Ureter (tissue), 1 donor: ENCODE results near the gene TLE4. TPM values are rescaled to one million over a fixed set of nuclear protein-coding genes. Genes with fewer than 3 reads are reported as not detected.
"Not testable (repeated sequence)": the region's sequence is repeated elsewhere in the genome, so short reads cannot be mapped to it uniquely, and the experiment has no call there.

Experiments used
- DNase-seq: peaks from one replicate; pipeline ENCODE4 v3.0.0-alpha.2; 2020; ENCODE audit warnings: low spot score
- total RNA-seq: library from RNA; stranded (reverse); gene quantifications from one replicate; pipeline ENCODE4 v1.2.4, GENCODE V29; 2023
- donor health status: DM: yes; HTN: yes; CAD: no.

Gene TLE4
- 91.9 TPM for total RNA-seq

DNA sequence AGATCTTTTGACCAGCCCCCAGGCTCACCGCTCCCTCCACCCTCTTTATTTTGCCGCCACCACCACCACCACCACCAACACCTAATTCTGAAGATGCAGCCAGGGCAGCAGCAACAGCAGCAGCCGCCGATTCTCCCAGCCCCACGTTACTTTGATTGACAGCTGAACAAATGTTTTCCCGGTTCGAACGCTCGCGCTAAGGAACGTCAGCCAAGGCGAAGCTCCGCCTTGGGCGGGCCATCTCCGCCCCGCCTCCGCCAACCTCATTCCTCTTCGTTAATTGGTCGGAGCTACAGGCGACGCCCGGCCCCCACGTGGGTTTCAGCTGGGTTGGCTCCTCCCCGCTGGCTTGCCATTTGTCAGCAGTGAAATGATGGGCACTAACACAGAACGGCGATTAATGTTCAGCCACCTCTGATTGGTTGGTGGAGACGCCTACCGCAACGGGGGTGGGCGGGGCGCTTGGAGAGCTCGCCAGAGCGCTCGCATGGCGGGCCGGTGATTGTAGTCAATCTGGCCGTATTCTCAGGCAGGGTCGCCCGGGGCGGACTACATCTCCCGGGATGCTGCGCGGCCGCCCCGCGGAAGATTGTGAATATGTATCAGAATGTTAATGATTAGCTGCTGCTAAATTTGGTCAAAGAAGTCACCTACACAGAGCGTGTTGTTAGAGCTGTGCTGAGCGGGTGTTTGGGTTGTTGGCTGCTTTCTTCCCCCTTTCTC lies at the start of gene TLE4:
Gene TLE4, plus strand, starts transcription at position 657 of the 723 bp plus-strand sequence. CDS start 826 bp downstream, outside the sequence.
- DNase-seq: peak; percentile 100

DNA sequence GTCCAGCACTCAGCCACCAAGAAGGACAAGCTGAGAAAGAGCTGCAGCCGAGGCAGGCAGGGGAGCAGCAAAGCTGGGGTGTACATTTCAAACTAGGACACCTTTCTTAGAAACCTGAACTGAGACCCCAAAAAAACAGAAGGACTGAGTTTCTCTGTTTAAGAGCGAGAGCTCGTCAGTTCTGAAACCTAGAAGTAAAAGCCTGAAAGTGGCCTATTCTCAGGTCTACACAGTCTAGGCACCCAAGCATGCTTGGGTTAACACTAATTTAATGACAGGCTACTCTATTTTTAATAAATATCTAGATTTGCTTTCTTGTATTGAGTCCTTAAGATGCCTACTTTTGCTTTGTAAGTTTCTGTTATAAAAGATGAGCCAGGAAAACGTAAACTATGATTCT lies 49.0 kb upstream of the TLE4 start:
- DNase-seq: no peak

DNA sequence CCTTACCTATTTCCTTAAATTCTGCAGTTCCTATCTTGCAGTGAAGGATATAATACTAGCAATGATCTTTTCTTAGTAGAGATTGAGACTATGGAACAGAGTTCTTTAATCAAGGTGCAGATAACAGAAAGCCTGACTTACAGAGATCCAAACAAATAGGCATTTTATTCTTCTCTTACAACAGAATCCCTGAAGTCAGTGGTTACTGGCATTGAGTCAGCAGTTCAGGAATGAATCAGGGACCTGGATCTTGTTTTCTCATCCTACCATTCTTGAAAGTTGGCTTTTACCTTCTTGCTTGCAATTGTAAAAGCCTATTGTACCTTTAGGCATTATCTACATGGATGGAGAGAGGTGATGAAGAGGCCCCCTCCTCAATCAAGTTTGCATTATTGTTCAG lies 47.5 kb upstream of the TLE4 start:
- DNase-seq: no peak

DNA sequence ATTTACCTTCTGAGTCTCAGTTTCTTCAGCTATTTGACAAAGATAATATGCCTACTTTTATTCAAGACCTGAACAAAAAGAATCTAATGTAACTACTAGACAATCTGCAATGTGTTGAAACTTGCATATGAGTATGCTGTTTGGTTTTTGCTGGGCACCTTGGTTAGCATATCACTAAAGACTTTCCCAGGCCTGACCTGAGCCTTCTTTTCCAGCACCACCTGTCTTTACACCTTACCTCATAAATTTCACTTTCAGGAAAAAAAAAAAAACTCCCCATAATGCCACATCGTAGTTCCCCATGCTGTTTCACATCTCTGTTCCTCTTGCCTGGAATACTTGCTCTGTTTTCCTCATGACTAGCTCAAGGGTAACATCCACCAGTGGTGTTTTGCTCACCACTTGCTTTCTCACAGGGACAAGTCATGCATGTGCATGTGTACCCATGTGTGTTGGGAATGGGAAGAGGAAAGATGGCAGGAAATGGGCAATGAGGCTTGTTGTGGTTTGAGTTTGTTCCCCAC lies 45.6 kb upstream of the TLE4 start:
- no peak for DNase-seq

DNA sequence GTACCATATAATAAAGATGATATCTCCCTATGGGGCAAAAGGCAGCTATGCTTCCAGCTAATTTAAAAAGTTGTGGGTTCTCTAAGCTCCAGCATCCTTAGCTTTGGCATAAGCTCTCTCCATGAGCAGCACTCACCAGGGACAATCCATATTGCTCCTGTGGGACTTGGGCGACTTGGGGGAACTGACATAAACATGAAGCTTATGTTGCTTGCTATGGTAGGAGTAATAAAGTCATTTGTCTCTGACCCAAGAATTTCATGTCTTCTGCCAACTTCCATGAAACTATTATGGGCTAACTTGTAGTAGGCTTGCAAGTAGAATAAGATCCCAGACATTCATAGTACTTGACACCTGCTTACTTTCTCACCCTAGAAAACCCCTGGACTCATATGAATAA lies 36.2 kb upstream of the TLE4 start:
- DNase-seq: no peak

DNA sequence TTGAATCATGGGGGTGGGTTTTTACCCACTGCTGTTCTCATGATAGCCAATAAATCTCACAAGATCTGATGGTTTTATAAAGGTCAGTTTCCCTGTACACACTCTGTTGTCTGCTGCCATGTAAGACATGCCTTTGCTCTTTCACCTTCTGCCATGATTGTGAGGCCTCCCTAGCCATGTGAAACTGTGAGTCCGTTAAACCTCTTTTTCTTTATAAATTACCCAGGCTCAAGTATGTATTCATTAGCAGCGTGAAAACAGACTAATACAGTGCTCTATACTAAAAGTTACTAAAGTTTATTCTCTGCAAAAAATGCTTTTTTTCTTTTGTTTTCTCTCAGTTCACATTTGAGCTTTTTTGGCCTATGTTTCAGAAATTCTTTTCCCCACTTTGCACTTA lies 33.9 kb upstream of the TLE4 start:
- no peak for DNase-seq

DNA sequence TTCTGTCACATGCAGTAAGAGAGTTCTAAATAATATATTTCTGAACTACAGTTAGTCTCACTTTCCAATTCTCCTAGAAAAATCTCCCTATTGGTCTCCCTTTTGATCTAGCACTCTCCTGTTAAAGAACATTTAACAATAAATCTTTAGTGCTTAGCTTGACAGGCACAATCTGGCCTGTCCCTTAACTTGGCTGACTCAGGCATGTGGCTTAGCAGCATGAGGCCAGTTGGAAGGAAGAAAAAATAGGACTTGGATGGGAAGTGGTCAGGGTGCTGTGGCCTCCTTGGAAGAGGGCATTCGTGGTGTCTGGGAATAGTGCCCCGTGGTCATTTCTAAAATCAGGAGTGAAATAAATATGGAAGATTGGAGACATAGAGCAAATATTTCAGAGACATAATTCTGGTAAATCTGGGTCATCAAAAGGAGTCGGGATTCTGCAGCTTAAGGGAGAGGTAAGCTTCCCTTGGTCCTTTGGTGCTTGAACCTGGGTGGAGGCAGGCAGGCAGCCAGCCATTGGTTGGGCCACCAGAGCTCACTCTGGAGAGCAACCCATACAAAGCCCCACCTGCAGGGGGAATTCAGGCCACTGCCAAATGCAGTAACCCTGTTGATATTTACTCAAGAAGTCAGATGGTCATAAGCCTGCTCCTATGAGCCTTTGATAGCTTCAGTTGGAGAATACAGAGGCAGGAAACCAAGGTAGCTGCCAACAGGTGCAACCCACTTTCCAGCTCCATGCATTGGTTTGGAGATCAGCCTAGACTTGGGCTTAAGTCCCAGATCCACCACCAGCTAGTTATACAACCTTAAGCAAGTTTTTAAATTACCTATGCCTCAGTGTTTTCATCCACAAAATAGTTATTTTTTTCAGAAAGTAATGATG lies 28.8 kb upstream of the TLE4 start:
- DNase-seq: no peak

DNA sequence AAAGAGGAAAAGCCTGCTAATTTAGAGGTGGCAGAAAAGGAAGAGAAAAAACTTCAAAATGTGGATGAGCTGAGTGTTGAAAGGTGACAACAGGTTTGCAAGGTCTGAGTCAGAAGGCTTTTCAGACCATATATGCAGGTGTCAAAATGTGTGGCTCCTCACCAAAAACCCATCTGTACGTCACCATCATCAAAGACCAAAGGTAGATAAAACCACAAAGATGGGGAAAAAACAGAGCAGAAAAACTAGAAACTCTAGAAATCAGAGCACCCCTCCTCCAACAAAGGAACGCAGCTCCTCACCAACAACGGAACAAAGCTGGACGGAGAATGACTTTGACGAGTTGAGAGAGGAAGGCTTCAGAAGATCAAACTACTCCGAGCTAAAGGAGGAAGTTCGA lies 27.4 kb upstream of the TLE4 start:
- DNase-seq: not testable (repeated sequence)

DNA sequence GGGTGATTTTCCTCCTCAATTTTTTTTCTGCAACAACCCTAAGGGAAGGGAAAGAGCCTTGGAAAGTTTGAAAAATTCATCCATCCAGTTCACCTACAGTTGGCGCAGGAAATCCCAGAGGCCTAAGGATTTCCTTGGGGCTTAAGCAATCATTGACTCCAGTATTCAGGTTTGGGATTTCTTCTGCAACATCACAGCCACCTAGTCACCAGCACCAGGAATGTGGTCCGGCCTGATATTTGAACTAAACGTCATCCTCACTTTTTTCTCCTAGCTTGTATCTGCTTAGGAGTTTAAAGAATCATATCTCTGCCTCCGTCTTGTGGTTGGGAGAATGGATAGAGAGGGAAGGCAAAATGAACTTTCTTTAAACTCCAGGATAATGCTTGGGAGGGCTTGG lies 20.2 kb upstream of the TLE4 start:
- no peak for DNase-seq

DNA sequence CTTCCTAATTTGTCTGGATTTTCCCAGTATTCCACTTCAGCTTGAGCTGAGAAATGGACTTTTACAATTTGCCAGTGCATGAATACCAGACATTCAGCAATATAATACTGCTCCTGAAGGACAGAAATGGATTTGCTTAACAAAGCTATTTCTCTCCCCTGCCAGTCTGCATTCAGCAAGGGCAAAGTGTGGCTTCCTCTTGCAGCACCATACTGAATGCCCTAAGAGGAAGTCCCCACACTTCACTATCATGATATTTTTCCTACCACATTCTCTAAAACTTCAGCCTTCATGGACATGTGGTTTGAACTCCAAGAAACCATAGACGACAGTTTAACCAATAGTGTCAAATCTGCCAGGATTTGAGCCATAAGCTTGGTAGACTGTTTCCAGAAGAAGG lies 19.8 kb upstream of the TLE4 start:
- DNase-seq: no peak

DNA sequence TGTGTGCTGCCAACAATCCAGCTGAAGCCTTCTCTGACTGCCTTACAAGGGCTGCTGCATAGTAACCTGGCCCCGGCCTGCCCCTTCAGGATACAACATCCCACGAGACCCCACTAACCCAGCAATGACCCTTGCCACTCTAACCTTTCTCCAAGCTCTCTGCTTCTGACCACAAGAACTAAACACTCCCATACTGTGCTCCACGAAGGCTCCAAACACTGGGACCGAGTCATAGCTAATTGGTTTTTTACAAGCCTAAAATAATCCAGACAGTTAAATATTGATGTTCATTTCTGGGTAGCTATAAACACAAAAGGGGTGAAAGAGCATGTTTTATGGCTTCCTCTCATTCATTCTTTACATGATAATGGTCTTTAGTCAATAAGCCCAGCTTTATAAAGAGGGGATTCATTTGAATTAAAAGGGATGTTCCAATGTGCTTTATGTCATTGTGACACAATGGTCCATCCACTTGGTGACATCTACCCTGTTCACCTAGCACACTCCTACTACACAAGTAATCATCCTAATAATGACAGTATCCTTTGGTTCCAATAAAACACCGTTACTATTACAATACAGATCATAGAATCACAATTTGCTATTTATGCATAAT lies 16.2 kb upstream of the TLE4 start:
- no peak for DNase-seq

DNA sequence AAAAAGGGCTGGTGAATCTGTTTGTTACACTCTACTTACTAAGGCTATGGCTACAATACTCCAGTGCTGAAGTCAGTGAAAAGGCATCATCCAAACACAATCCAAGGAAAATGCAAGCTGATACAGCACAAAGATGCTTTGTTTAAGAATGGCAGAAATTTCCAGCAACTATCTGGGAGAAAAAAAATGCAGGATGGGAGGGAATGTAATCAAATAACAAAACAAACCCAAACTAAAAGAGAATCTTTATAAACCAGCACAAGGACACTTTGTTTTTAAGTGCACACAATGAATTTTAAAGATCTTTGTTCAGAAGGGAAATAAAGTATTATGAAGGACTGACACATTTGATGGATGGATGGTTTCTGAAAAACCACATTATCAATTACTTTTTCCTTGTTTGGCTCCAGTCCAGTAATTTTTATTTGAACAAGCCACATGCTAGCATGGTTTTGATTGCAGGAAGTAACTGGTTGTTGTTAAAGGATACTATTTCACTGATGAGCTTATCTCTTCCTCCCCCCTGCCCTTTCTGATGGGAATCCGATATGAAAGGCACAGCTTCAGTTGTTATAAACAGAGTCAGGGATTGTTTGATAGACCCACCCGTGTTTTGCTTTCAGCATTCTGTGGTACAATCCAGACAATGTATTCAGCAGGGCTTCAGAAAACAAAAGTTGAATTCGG lies 12.1 kb upstream of the TLE4 start:
- DNase-seq: no peak

DNA sequence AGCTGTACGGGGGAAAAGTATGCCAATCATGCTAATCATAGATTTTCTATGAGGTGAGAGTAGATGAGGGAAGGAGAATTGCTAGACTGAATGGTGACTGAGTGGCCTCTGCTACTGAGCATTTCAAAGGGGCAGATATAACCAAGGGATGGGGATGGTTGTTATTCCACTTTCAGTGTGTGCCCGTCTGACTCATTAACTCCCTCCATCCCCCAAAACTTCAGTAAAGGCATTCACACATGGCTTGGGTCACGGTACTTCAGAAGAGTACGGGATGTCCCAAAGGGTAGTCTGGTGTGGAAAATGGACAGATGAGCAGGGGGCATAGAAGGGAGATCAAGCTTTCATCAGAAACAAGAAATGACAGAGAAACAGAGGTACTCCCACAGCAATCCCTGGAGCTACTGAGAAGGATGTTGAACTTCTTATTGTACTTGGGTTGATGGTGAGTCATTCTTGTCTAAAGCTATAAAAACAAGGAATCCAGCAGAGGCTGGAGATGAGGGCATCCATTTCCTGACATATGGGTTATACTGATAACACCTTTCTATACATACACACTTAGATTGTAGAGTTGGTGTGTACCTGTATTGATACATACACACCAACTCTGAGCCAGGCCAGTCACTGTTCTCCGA lies 8.9 kb upstream of the TLE4 start:
- DNase-seq: no peak

DNA sequence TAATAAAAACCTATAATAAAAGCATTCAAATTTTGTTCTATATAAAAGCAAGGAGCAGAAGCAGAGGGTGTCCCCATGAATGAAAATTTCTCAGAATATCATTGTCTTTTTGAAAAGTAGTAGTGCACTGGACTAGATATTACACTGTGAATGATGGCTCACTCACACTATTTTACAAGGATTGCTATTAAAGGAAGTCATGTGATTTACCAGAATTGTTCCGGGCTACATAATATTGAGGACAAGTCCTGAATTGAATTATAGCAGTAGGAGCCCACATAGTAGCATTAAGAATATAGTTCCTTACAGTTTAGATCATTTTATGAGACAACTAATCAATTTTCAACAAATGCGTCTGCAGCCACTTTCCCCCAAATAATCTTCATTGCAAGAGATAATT lies 7.7 kb upstream of the TLE4 start:
- no peak for DNase-seq

DNA sequence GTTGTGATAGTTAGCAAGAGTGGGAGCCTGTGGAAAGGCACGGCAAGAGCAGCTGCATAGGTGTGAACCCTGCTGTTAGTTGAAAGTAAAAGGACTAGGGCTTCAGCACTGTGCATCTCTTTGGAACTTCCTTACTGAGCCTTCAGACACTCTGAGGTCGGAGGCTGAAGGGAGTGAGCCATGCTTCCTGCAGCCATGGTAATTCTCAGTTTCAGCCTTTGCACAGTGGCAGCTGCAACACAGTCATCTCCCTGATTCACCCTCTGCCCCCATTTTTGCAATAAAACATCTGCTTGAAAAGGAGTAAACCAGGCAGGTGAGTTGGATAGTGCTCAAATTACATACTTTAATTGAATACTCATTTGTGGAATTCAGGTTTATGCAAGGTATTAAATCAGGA lies 6.5 kb upstream of the TLE4 start:
- no peak for DNase-seq

DNA sequence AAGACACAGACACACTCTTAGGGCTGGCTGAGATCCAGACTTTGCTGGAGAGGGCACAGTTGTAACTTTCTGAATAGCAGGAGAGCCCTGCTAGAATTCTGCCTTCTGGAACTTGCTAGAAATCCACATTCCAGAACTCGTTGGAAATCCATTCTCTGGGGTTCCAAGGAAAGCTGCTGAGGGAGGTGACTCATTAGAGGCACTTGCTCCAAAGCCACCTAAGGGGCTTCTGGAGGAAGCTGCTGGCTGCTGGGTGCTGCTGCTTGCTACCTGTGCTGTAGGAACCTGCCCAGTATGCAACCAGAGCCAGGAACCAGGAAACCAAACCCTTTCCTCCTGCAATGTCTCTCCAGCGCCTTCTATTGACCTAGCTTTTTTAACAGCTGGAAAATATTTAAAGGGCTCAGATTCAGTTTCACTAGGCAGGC lies 4.1 kb upstream of the TLE4 start:
- no peak for DNase-seq

DNA sequence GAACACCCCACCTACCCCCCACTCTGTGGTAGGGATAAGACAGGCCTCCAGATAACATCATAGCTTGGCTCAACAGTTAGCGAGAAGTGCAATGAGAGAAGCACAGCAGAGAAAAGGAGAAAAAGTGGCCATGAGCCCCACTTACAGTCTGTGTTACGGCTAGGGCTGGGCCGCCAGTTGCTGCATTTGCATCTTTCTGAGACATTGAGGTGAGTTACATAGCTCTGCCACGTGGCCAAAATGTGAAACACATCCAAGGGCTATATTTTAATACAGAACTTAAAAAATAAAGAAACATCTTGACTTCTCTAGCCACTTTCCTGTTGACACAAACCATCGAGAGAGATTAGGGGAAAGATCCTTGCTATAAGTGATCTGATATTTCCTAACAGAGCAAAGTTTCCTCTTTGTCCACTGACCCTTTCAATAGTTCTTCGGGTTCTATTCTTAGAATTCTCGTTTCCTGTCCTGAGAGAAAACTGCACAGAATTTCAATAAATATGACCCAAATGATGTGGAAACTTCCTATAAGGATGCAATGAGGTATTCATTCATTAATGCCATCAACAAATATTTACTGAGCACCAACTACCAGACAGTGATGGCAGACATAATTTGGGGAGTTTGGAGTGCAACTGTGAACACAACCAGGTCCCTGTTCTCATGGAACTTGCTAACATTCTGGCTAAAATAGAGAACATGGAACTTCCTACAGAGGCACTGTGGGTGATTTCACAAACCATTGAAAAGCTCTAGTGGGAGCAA lies 3.2 kb upstream of the TLE4 start:
- no peak for DNase-seq

DNA sequence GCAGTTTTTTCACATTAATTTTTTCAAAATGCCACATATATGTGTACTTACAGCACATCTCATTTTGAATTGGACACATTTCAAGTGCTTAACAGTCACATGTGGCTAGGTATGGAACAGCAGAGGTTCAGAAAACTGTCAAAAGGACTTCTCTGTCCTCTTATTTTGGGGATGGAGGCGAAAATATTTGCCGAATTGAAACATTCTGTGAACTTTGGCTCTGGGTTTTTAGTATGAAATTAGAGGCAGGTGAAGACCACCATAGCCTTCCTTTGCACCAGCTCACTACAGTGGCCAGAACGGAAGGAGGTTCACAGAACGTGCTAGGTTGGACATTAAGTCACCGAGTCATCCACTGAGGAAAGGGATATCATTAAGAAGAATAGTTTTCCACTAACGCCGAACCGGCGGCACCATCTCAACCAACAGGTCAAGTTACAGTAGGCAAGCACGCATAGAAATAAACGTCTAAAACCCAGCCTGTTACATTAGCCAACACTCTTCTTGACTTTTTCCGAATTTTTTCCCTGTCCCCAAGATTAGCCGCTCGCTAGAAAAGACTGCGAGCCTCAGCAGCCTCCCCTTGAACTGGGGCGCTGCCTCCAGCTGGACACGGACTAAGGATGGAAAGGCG lies 1.8 kb upstream of the TLE4 start:
- no peak for DNase-seq

DNA sequence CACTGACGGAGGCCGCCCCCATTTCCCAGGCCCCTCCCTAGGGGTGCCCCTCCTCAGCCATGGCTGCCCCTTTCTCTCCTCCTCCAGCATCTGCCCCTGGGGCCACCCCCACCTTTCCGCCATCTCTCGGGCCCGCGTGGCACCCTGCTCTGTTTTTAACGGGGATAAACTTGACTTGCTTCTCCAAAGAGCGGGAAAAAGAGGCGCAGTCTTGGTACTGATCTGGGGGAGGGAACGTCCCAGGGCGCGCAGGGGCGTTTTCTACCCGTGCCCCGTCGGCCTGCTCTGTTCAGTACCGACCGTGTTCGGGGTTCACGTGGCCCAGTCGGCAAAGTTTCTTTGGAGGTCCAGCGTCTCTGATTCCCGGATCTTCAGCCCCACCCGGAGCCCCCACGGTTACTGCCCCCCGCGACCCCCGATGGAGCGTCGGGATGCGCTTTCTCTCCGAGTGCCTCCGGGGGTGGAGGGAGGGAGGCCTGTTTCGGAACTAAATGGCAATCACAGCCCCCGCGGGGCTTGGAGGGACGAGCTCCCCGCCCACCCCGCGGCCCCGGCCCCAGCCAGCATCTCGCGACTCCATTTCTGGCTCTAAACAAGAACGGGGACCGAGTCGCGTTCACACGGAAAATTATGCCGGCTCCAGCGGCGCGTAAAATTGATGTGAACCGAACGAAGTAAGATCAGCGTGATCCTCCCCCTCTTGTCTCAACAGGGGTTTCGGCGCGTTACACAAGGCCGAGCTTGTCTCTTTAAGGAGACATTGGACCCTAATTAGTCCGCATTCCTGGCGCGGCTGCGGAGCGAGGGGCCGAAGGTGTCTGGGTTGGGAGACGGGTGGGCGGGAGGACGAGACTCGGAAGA lies 1.1 kb upstream of the TLE4 start:
- peak; percentile 54 for DNase-seq
